K562 (cell line): ENCODE measurements around the gene DCAF8L1. TPM values are rescaled to one million over a fixed set of nuclear protein-coding genes. Genes with fewer than 3 reads are reported as not detected.

Experiments used
- ATAC-seq: fragments of 200-7000 bp; cut with Tn5 transposase; 3 replicates; pipeline ENCODE4 v1.9.1; 2020; ENCODE audit warnings: moderate library complexity
- BruUV-seq: library from RNA; stranded (reverse); fragments of 400-500 nt; replicated peaks from 2 replicates; lab custom pipeline; 2021; lab: Mats Ljungman, UMichigan
- CTCF ChIA-PET: fragments of 300-600 bp; formaldehyde crosslinking; extraction: SDS; loops from one replicate; lab custom pipeline; 2021; ENCODE audit warnings: low intra/inter-chr PET ratio; lab: Yijun Ruan, JAX
- POLR2A ChIA-PET: fragments of 300-600, 350-650 bp; sonication (Branson Sonifier 250); formaldehyde crosslinking; extraction: SDS; loops from one replicate; lab custom pipeline; 2021; ENCODE audit warnings: antibody characterized with exemption, inconsistent platforms; lab: Yijun Ruan, JAX
- DNase-seq, 4 experiments: peaks; one replicate each; pipeline versions ENCODE4 v3.0.0 to v3.0.0-alpha.2; 2011 to 2018; ENCODE audit warnings: low spot score in 3 of 4, mixed read lengths in 3 of 4; ENCODE audit errors: extremely low read depth in 1 of 4
- FAIRE-seq: peaks from 2 replicates; lab custom pipeline; 2011; peaks lifted over from hg19 to GRCh38; lab: Jason Lieb, UNC
- H2AFZ ChIP-seq: 2 replicates; pipeline ENCODE4 v1.6.0; 2011; ENCODE audit warnings: low read depth, low read length, control low read depth, inconsistent platforms
- H3K27ac ChIP-seq: fragments of 200-600 bp; 3 replicates; pipeline ENCODE4 v1.8.0; 2011; ENCODE audit warnings: low read depth, mild to moderate bottlenecking, control low read depth, inconsistent platforms, low read length, moderate library complexity, mixed read lengths; ENCODE audit errors: extremely low read depth
- H3K27me3 ChIP-seq, 2 experiments: fragments of 300-600 bp in 1 of 2; 2 replicates in 1 of 2; 3 replicates in 1 of 2; pipeline versions ENCODE4 v1.6.0 to v1.8.0; 2011; ENCODE audit warnings: inconsistent platforms in 2 of 2, low read length in 2 of 2, mild to moderate bottlenecking in 1 of 2, mixed read lengths in 1 of 2, moderate library complexity in 1 of 2; ENCODE audit not compliant: control insufficient read depth in 2 of 2, insufficient read depth in 2 of 2
- H3K36me3 ChIP-seq: fragments of 300-600 bp; 3 replicates; pipeline ENCODE4 v1.8.0; 2011; ENCODE audit warnings: mild to moderate bottlenecking, low read length, inconsistent platforms; ENCODE audit not compliant: control insufficient read depth, insufficient read depth
- H3K4me1 ChIP-seq, 2 experiments: fragments of 200-600 bp in 1 of 2; replicated peaks in 1 of 2; 2 replicates in 1 of 2; 3 replicates in 1 of 2; pipeline versions ENCODE4 v1.5.1 to v1.8.0; 2011; ENCODE audit warnings: inconsistent platforms in 2 of 2, low read length in 2 of 2, mild to moderate bottlenecking in 1 of 2, mixed read lengths in 1 of 2, moderate library complexity in 1 of 2; ENCODE audit not compliant: control insufficient read depth in 2 of 2, insufficient read depth in 2 of 2
- H3K4me2 ChIP-seq: 2 replicates; pipeline ENCODE4 v1.6.1; 2011; ENCODE audit warnings: low read length, control low read depth, inconsistent platforms, mixed read lengths; ENCODE audit not compliant: insufficient read depth
- H3K4me3 ChIP-seq: fragments of 200-600 bp; sonication (generic), shearing (Covaris generic); 2 replicates; pipeline ENCODE4 v1.5.1; 2016; ENCODE audit warnings: control low read depth, inconsistent platforms
- H3K79me2 ChIP-seq: fragments of 200-600 bp; 3 replicates; pipeline ENCODE4 v1.8.0; 2011; ENCODE audit warnings: low read length, inconsistent platforms; ENCODE audit not compliant: control insufficient read depth, insufficient read depth
- H3K9ac ChIP-seq, 2 experiments: 2 replicates each; pipeline versions ENCODE4 v1.6.0 to v1.6.1; 2011; ENCODE audit warnings: low read depth in 2 of 2, low read length in 2 of 2, control low read depth in 1 of 2, inconsistent platforms in 1 of 2, mild to moderate bottlenecking in 1 of 2, mixed read lengths in 1 of 2; ENCODE audit not compliant: insufficient read depth in 1 of 2
- H3K9me1 ChIP-seq: one replicate; pipeline ENCODE4 v1.6.0; 2011; ENCODE audit warnings: inconsistent platforms, mild to moderate bottlenecking, low read length, moderate library complexity; ENCODE audit not compliant: control insufficient read depth, insufficient read depth
- H3K9me3 ChIP-seq: replicated peaks from 2 replicates; pipeline ENCODE4 v1.5.1; 2011; ENCODE audit warnings: low read depth, low read length, inconsistent platforms; ENCODE audit not compliant: control insufficient read depth, insufficient read depth
- H4K20me1 ChIP-seq: replicated peaks from 2 replicates; pipeline ENCODE4 v1.6.1; 2011; ENCODE audit warnings: low read length, inconsistent platforms, mixed read lengths; ENCODE audit not compliant: control insufficient read depth, insufficient read depth
- ATF3 ChIP-seq, 2 experiments: fragments of 450-650 bp in 1 of 2; sonication (generic) in 1 of 2; formaldehyde crosslinking in 1 of 2; IDR thresholded peaks in 1 of 2; conservative IDR thresholded peaks in 1 of 2; 2 replicates each; pipeline versions ENCODE4 v1.6.1 to v1.8.1; 2016 to 2023; ENCODE audit warnings: mild to moderate bottlenecking in 2 of 2, moderate library complexity in 2 of 2, inconsistent platforms in 1 of 2, missing genetic modification reagents in 1 of 2
- FOXJ3 ChIP-seq: sonication (generic); formaldehyde crosslinking; IDR thresholded peaks from 2 replicates; pipeline ENCODE4 v1.4.0; 2020; ENCODE audit warnings: mild to moderate bottlenecking, missing genetic modification reagents
- FOXP1 ChIP-seq: sonication (generic); formaldehyde crosslinking; IDR thresholded peaks from 2 replicates; pipeline ENCODE4 v1.8.0; 2022; ENCODE audit warnings: mild to moderate bottlenecking, missing genetic modification reagents
- GATAD2B ChIP-seq: fragments of 450-650 bp; IDR thresholded peaks from 2 replicates; pipeline ENCODE4 v1.6.1; 2017; ENCODE audit warnings: mild to moderate bottlenecking, borderline replicate concordance
- GTF2F1 ChIP-seq: IDR thresholded peaks from 2 replicates; pipeline ENCODE4 v1.6.1; 2011; ENCODE audit warnings: low read depth, low read length, improper control_type of control experiment
- MTA3 ChIP-seq: fragments of 450-650 bp; formaldehyde crosslinking; IDR thresholded peaks from 2 replicates; pipeline ENCODE4 v1.6.1; 2017; ENCODE audit warnings: mild to moderate bottlenecking, borderline replicate concordance
- TAF15 ChIP-seq: fragments of 200-400 bp; formaldehyde crosslinking; IDR thresholded peaks from 2 replicates; pipeline ENCODE4 v1.6.1; 2017; ENCODE audit warnings: mild to moderate bottlenecking, low read depth, low read length, moderate library complexity
- TBP ChIP-seq: optimal IDR thresholded peaks from 2 replicates; pipeline ENCODE3; 2011; ENCODE audit warnings: low read depth, low read length, improper control_type of control experiment
- ZBED1 ChIP-seq: IDR thresholded peaks from 2 replicates; pipeline ENCODE4 v1.6.1; 2014
- ZNF224 ChIP-seq: sonication (generic); formaldehyde crosslinking; IDR thresholded peaks from 2 replicates; pipeline ENCODE4 v1.8.0; 2022; ENCODE audit warnings: mild to moderate bottlenecking, missing genetic modification reagents
- ZNF407 ChIP-seq: fragments of 450-650 bp; IDR thresholded peaks from 2 replicates; pipeline ENCODE4 v1.6.1; 2016; ENCODE audit warnings: low read depth
- ZNF449 ChIP-seq: fragments of 250-450 bp; sonication (Bioruptor Pico); IDR thresholded peaks from 2 replicates; pipeline ENCODE4 v1.8.0; 2022; ENCODE audit warnings: moderate library complexity, mild to moderate bottlenecking, inconsistent platforms
- WGBS: fragments of 100-300 bp; shearing (Covaris generic); methylation state at CpG from one replicate; pipeline ENCODE4 v1.1.6; 2016; ENCODE audit warnings: low coverage, mixed read lengths; ENCODE audit not compliant: insufficient coverage; ENCODE audit errors: missing lambda C conversion rate; 5-methylcytosine and 5-hydroxymethylcytosine counted together
- in situ Hi-C: fragments of 300-500 bp; cut with MboI; formaldehyde crosslinking; loops from 4 replicates; pipeline ENCODE4 v1.15.0; 2018; ENCODE audit warnings: inconsistent platforms, mixed read lengths
- intact Hi-C: fragments of 100-400 bp; cut with micrococcal nuclease; formaldehyde crosslinking; loops from 2 replicates; pipeline ENCODE4 v1.14.2; 2022
- polyA plus RNA-seq, 8 experiments: library from polyadenylated mRNA; depleted of rRNA in 4 of 8; stranded (reverse) in 5 of 8; unstranded in 3 of 8; fragments of >200 nt; fragmentation: Nextera tagmentation in 2 of 8; fragmentation: Illumina TruSeq in 1 of 8; extraction: Ambion mirVana in 2 of 8; extraction: Trizol in 1 of 8; gene quantifications; 2 replicates each; pipeline versions ENCODE4 v1.2.1 to v1.2.3, GENCODE V29; 2011 to 2014; ENCODE audit warnings: inconsistent platforms in 1 of 8, missing spikeins in 1 of 8
- total RNA-seq, 7 experiments: library from RNA; depleted of rRNA in 6 of 7; stranded (reverse); fragments of >200 nt in 6 of 7; fragmentation: Illumina TruSeq in 2 of 7; extraction: Trizol in 2 of 7; gene quantifications; 2 replicates each; pipeline versions ENCODE4 v1.2.1 to v1.2.3, GENCODE V29; 2011 to 2021; ENCODE audit warnings: low replicate concordance in 1 of 7

DCAF8L1 gene
- total and polyA plus RNA-seq, 9 of the 15 experiments (the other 6 are each of a cell fraction or from before 2014, with no cell fraction given): 0.03 TPM; not detected in 7

GRCh38 chrX:28022371-28022770, 41.1 kb upstream of the DCAF8L1 start (continued):
- TF ChIP-seq GATAD2B (no peak), GTF2F1 (no peak), TBP (no peak)

- no peaks in the 10 kb centered on the region for H4K20me1 ChIP-seq
- no peak for DNase-seq
- no peaks in the 10 kb centered on the region for H3K36me3 ChIP-seq
- H3K4me3 ChIP-seq: no peak overlapping the region
- no peaks in the 10 kb centered on the region for H3K9me3 ChIP-seq
- no peaks in the 10 kb centered on the region for H3K79me2 ChIP-seq
- no TSS peak for BruUV-seq
- H3K4me1 ChIP-seq: no peaks in the 10 kb centered on the region
- in situ Hi-C loops: no loop called here
- no peak overlapping the region for H3K4me2 ChIP-seq
- no peaks in the 10 kb centered on the region for H3K27me3 ChIP-seq
- ATAC-seq: no peak
- 0% methylated on average over 1 of the region's 1 CpG for WGBS
- CTCF ChIA-PET: no interaction called here
- H3K9ac ChIP-seq: no peak overlapping the region
- no peak overlapping the region for H2AFZ ChIP-seq
- intact Hi-C loops: no loop called here
- no peak for FAIRE-seq
- POLR2A ChIA-PET: no interaction called here
- H3K27ac ChIP-seq: no peak overlapping the region
- H3K9me1 ChIP-seq: no peaks in the 10 kb centered on the region
- TF ChIP-seq ATF3 (IDR thresholded peaks at IDR 0.05): no peak
- TF ChIP-seq ATF3 (CRISPR knock-in tag; conservative IDR thresholded peaks at IDR 0.05): no peak
- no peak for TF ChIP-seq ZNF407
- TF ChIP-seq ZBED1: no peak
- no peak for TF ChIP-seq ZNF449
- no peak for TF ChIP-seq MTA3
- TF ChIP-seq ZNF224 (CRISPR knock-in tag): no peak
- no peak for TF ChIP-seq FOXJ3
- no peak for TF ChIP-seq FOXP1
- TF ChIP-seq TAF15: no peak
Measured at GRCh38 chrX:28016823-28017222, 35.6 kb upstream of the DCAF8L1 start.
